ENCODE results near the gene GBX2.

- TF ChIP-seq CTCF (IDR thresholded peaks at IDR 0.05; ENCODE audit: insufficient read depth, low read length) (no peak), REST (IDR thresholded peaks at IDR 0.05; ENCODE audit: insufficient replicate concordance, low read depth) (no peak), GABPA (IDR thresholded peaks at IDR 0.05; ENCODE audit: low read depth) (no peak)
Observed at GRCh38 chr2:236167297-236168109, 683 bp downstream of the GBX2 start.
